Hepatocyte (in vitro differentiated cells): ENCODE measurements around the gene MAGI3. TPM values are rescaled to one million over a fixed set of nuclear protein-coding genes. Genes with fewer than 3 reads are reported as not detected.

Experiments used
- DNase-seq: peaks from one replicate; pipeline ENCODE4 v3.0.0-alpha.2; 2016; ENCODE audit warnings: low spot score
- H2AFZ ChIP-seq: fragments of 200-600 bp; sonication (generic); 2 replicates; pipeline ENCODE4 v1.6.0; 2016; ENCODE audit warnings: antibody characterized with exemption, mild to moderate bottlenecking
- H3K27ac ChIP-seq: fragments of 200-600 bp; sonication (generic); 2 replicates; pipeline ENCODE4 v1.5.1; 2016; ENCODE audit warnings: mild to moderate bottlenecking
- H3K27me3 ChIP-seq: fragments of 200-600 bp; sonication (generic); 2 replicates; pipeline ENCODE4 v1.6.1; 2016
- H3K36me3 ChIP-seq: fragments of 200-600 bp; sonication (generic); replicated peaks from 2 replicates; pipeline ENCODE4 v1.5.1; 2016; ENCODE audit warnings: low read depth; ENCODE audit not compliant: insufficient read depth
- H3K4me1 ChIP-seq: fragments of 200-600 bp; sonication (generic); 2 replicates; pipeline ENCODE4 v1.5.1; 2016; ENCODE audit warnings: mild to moderate bottlenecking, moderate library complexity; ENCODE audit not compliant: insufficient read depth
- H3K4me2 ChIP-seq: fragments of 200-600 bp; sonication (generic); 2 replicates; pipeline ENCODE4 v1.6.0; 2016
- H3K4me3 ChIP-seq: fragments of 200-600 bp; sonication (generic); 2 replicates; pipeline ENCODE4 v1.5.1; 2016; ENCODE audit warnings: mild to moderate bottlenecking
- H3K79me2 ChIP-seq: fragments of 200-600 bp; sonication (generic); 2 replicates; pipeline ENCODE4 v1.6.0; 2017; ENCODE audit warnings: mild to moderate bottlenecking
- H3K9me2 ChIP-seq: fragments of 200-600 bp; sonication (generic); replicated peaks from 2 replicates; pipeline ENCODE4 v1.6.0; 2017; ENCODE audit warnings: mild to moderate bottlenecking; ENCODE audit not compliant: insufficient read depth
- H3K9me3 ChIP-seq: fragments of 200-600 bp; sonication (generic); 2 replicates; pipeline ENCODE4 v1.5.1; 2016; ENCODE audit warnings: low read depth, mild to moderate bottlenecking
- H4K20me1 ChIP-seq: fragments of 200-600 bp; sonication (generic); 2 replicates; pipeline ENCODE4 v1.6.0; 2016; ENCODE audit warnings: mild to moderate bottlenecking; ENCODE audit not compliant: insufficient read depth, poor library complexity, severe bottlenecking
- CTCF ChIP-seq: fragments of 200-600 bp; sonication (generic); IDR thresholded peaks from 2 replicates; pipeline ENCODE4 v1.5.1; 2016; ENCODE audit warnings: antibody characterized with exemption, mild to moderate bottlenecking; ENCODE audit not compliant: poor library complexity
- EZH2 ChIP-seq: fragments of 200-600 bp; sonication (generic); IDR thresholded peaks from 2 replicates; pipeline ENCODE4 v1.6.1; 2016; ENCODE audit warnings: antibody characterized with exemption, mild to moderate bottlenecking, borderline replicate concordance
- EZH2phosphoT487 ChIP-seq: fragments of 200-600 bp; sonication (generic); IDR thresholded peaks from one replicate; pipeline ENCODE4 v1.6.1; 2018; ENCODE audit warnings: antibody characterized with exemption, mild to moderate bottlenecking, low read depth, moderate library complexity; ENCODE audit not compliant: unreplicated experiment, severe bottlenecking
- WGBS: methylation state at CpG from one replicate; pipeline ENCODE4 v1.1.6; 2016; ENCODE audit warnings: low lambda C conversion rate; ENCODE audit errors: missing lambda C conversion rate; 5-methylcytosine and 5-hydroxymethylcytosine counted together
- polyA plus RNA-seq: library from polyadenylated mRNA; unstranded; fragments of >200 nt; fragmentation: Nextera tagmentation; extraction: Ambion mirVana; gene quantifications from 2 replicates; pipeline ENCODE4 v1.2.1, GENCODE V29; 2016
- total RNA-seq: library from RNA; depleted of rRNA; stranded (reverse); fragments of >200 nt; gene quantifications from 2 replicates; pipeline ENCODE4 v1.2.3, GENCODE V29; 2014

Gene MAGI3
- total and polyA plus RNA-seq, 2 experiments from 2014 or later = 15.9 to 22.4 TPM

GRCh38 chr1:113686891-113687618 is 296.7 kb downstream of the MAGI3 start:
- H3K4me1 ChIP-seq = peaks cover 4% of the 10 kb centered on the region
- H3K4me2 ChIP-seq = no peak overlapping the region
- no peaks in the 10 kb centered on the region for H3K27me3 ChIP-seq
- H2AFZ ChIP-seq = no peak overlapping the region
- H3K36me3 ChIP-seq = no peaks in the 10 kb centered on the region
- H3K9me3 ChIP-seq = no peaks in the 10 kb centered on the region
- no peaks in the 10 kb centered on the region for H3K9me2 ChIP-seq
- TF ChIP-seq CTCF (no peak), EZH2 (no peak), EZH2phosphoT487 (no peak)
- H3K4me3 ChIP-seq = no peak overlapping the region
- H4K20me1 ChIP-seq = no peaks in the 10 kb centered on the region
- DNase-seq = no peak
- no peak overlapping the region for H3K27ac ChIP-seq
- no peaks in the 10 kb centered on the region for H3K79me2 ChIP-seq
- WGBS = 70% methylated on average over 3 of the region's 3 CpGs

- TF ChIP-seq EZH2 (no peak), CTCF (no peak), EZH2phosphoT487 (no peak)
- DNase-seq = no peak
- Histone ChIP-seq H4K20me1 (no peaks in the 10 kb centered on the region), H3K27ac (no peak overlapping the region), H3K27me3 (no peaks in the 10 kb centered on the region), H3K4me1 (no peaks in the 10 kb centered on the region), H3K4me3 (no peak overlapping the region), H3K9me2 (no peaks in the 10 kb centered on the region), H2AFZ (no peak overlapping the region), H3K36me3 (no peaks in the 10 kb centered on the region), H3K4me2 (no peak overlapping the region), H3K9me3 (peaks cover 6% of the 10 kb centered on the region), H3K79me2 (no peaks in the 10 kb centered on the region)
- 90% methylated on average over 2 of the region's 2 CpGs for WGBS
Measured at GRCh38 chr1:113691184-113691583, 300.9 kb downstream of the MAGI3 start.

- Histone ChIP-seq H3K36me3 (no peaks in the 10 kb centered on the region), H3K27me3 (no peaks in the 10 kb centered on the region), H3K4me2 (no peak overlapping the region), H2AFZ (no peak overlapping the region), H3K4me1 (no peaks in the 10 kb centered on the region), H3K79me2 (no peaks in the 10 kb centered on the region), H3K9me2 (no peaks in the 10 kb centered on the region), H3K4me3 (no peak overlapping the region), H4K20me1 (no peaks in the 10 kb centered on the region), H3K9me3 (peaks cover 6% of the 10 kb centered on the region), H3K27ac (no peak overlapping the region)
- no peak for DNase-seq
- no peak for TF ChIP-seq EZH2phosphoT487
- TF ChIP-seq CTCF = no peak
- no peak for TF ChIP-seq EZH2
- WGBS = 98% methylated on average over 2 of the region's 2 CpGs
Measured at GRCh38 chr1:113692342-113692741, 302.0 kb downstream of the MAGI3 start.
